Natural killer cell treated with Interleukin-12 subunit alpha and Interleukin-12 subunit beta and Interleukin-15 and Interleukin-18, amount 100 ng/mL, for 72 hours (primary cell): ENCODE results near the gene KLC3. TPM values are rescaled to one million over a fixed set of nuclear protein-coding genes. Genes with fewer than 3 reads are reported as not detected.
"Not testable (repeated sequence)": the region's sequence is repeated elsewhere in the genome, so short reads cannot be mapped to it uniquely, and the experiment has no call there.

Experiments
- ATAC-seq, 2 donors: fragments of 150-1000 bp; cut with Tn5 transposase in 1 of 2; sonication (Bioruptor Pico), chemical (Tn5 transposase) in 1 of 2; 2 replicates each; pipeline ENCODE4 v1.10.0; 2021
- DNase-seq: peaks from one replicate; pipeline ENCODE4 v3.0.0; 2022; ENCODE audit warnings: low spot score
- H3K27ac Mint-ChIP-seq, 2 donors: 1 replicate in 1 of 2; 2 replicates in 1 of 2; pipeline ENCODE4 v1.8.0; 2022; ENCODE audit warnings: mixed read lengths in 2 of 2, mild to moderate bottlenecking in 1 of 2, moderate library complexity in 1 of 2
- H3K27me3 Mint-ChIP-seq, 2 donors: 1 replicate in 1 of 2; 2 replicates in 1 of 2; pipeline ENCODE4 v1.8.0; 2022; ENCODE audit warnings: mixed read lengths in 2 of 2
- H3K36me3 Mint-ChIP-seq: one replicate; pipeline ENCODE4 v1.8.0; 2022; ENCODE audit warnings: mixed read lengths
- H3K4me1 Mint-ChIP-seq, 2 donors: 1 replicate in 1 of 2; 2 replicates in 1 of 2; pipeline ENCODE4 v1.8.0; 2022; ENCODE audit warnings: low read depth in 2 of 2, mixed read lengths in 2 of 2, mild to moderate bottlenecking in 1 of 2
- H3K4me3 Mint-ChIP-seq: one replicate; pipeline ENCODE4 v1.8.0; 2022; ENCODE audit warnings: mixed read lengths
- H3K9me3 Mint-ChIP-seq: 2 replicates; pipeline ENCODE4 v1.8.0; 2022; ENCODE audit warnings: mixed read lengths
- total RNA-seq, 2 donors: library from RNA; stranded (reverse); gene quantifications; one replicate each; pipeline ENCODE4 v1.2.3, GENCODE V29; 2022

Gene KLC3
- total RNA-seq, 2 donors from 2014 or later: not detected

DNA sequence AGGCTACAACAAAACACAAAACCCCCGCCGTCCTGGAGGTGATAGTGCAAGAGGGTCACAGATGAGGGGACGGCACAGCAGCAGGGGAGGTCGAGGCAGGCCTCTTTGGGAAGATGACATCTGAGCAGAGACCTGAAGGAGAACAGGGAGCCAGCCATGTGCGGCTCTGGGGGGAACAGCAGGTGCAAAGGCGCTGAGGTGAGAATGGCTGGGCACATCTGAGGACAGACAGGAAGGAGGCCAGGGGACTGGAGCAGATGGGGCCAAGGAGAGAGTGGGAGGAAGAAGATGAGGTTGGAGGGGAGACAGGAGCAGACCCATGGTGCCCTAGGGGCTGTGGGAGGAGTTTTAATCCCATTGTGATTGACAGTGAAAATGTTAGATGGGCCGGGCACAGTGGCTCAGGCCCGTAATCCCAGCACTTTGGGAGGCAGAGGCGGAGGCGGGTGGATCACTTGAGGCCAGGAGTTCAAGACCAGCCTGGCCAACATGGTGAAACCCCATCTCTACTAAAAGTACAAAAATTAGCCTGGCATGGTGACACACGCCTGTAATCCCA is 16.1 kb upstream of the KLC3 start:
- H3K36me3 Mint-ChIP-seq: no peaks in the 10 kb centered on the region
- H3K4me1 Mint-ChIP-seq: peaks cover 0 to 4% of the 10 kb centered on the region in 2 donors
- H3K27me3 Mint-ChIP-seq: peaks cover 9 to 10% of the 10 kb centered on the region in 2 donors
- no peaks in the 10 kb centered on the region for H3K9me3 Mint-ChIP-seq
- ATAC-seq (no peak), DNase-seq (no peak)
- no peak overlapping the region for H3K4me3 Mint-ChIP-seq
- H3K27ac Mint-ChIP-seq: no peak overlapping the region

DNA sequence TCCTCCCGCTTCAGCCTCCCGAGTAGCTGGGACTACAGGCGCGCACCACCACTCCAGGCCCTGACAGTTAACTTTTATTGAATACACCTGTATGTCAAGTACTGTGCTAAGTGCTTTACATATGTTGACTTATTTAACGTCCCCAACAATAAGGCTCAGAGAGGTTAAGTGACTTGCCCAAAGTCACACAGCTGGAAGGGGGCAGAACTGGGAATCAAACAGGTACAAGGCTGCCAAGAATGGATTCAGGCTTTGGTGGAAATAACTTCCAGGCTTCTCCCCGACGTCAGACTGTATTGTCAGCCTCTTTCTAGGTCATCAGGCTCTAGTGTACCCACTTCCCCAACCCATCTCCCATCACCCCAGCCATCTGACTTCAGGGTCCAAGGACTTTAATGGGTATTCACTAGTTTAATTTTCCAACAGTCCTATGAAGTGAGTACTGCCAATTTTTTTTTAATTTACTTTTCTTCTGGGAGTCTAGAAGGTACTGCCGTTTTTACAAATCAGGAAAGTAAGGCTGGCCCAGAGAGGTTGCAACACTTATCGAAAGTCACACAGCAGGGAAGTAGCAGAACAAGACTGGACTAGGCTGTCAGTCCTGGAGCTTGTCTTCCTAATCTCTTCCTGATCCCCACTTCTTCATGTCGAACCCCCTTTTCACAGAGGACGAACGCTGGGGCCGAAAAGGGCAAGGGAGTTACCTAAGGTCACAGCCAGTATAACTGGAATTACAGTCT is 13.0 kb upstream of the KLC3 start:
- peaks cover 9 to 10% of the 10 kb centered on the region in 2 donors for H3K27me3 Mint-ChIP-seq
- H3K4me1 Mint-ChIP-seq: peaks cover 0 to 4% of the 10 kb centered on the region in 2 donors
- H3K4me3 Mint-ChIP-seq: no peak overlapping the region
- DNase-seq: no peak
- no peak overlapping the region for H3K27ac Mint-ChIP-seq
- ATAC-seq: no peak
- no peaks in the 10 kb centered on the region for H3K9me3 Mint-ChIP-seq
- H3K36me3 Mint-ChIP-seq: no peaks in the 10 kb centered on the region

DNA sequence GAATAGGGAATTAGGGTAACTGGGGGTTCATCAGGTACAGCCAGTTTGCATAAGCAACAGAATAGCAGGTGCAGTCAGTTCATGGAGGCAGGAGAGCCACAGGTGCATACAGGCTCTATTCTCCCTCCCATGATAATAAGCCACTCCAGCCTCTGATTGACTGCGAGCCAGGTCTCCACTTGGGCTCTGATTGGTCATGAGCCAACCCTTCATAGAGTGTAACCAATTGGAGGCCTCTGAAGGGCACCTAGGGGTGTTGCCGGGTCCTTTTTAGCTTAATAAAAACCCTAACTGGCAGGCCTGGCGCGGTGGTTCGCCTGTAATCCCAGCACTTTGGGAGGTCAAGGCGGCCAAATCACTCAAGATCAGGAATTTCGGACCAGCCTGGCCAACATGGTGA is 9.1 kb upstream of the KLC3 start:
- H3K9me3 Mint-ChIP-seq: no peaks in the 10 kb centered on the region
- H3K27ac Mint-ChIP-seq: no peak overlapping the region
- H3K27me3 Mint-ChIP-seq: peaks cover 0 to 3% of the 10 kb centered on the region in 2 donors
- H3K4me1 Mint-ChIP-seq: peaks cover 0 to 1% of the 10 kb centered on the region in 2 donors
- no peaks in the 10 kb centered on the region for H3K36me3 Mint-ChIP-seq
- DNase-seq (no peak), ATAC-seq (no peak)
- no peak overlapping the region for H3K4me3 Mint-ChIP-seq

DNA sequence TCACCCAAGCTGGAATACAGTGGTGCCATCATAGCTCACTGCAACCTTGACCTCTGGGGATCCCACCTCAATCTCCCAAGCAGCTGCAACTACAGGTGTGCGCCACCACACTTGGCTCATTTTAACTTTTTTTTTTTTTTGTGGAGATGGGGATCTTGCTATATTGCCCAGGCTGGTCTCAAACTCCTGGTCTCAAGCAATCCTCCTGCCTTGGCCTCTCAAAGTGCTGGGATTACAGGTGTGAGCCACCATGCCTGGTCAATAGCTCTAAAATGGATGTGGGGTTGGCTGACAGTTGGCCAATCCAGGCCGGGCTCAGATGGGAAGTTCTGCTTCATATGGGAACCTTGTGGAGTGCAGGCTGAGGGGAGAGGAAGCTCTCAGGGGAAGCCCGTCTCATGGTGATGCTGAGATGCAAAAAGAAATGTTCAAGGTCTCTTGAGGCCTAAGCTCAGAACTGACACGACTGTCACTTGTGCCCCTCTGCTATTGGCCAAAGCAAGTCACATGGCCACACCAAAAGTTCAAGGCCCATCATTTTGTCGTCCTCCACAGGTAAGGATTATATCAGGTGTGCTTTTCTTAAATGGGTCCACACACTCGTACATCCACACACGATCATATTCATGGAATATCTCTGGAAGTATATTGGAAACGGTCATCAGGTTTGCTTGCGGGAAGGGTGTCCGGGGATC is 6.8 kb upstream of the KLC3 start:
- H3K4me1 Mint-ChIP-seq: peaks cover 4 to 5% of the 10 kb centered on the region in 2 donors
- no peaks in the 10 kb centered on the region for H3K9me3 Mint-ChIP-seq
- no peak overlapping the region for H3K4me3 Mint-ChIP-seq
- H3K36me3 Mint-ChIP-seq: no peaks in the 10 kb centered on the region
- H3K27me3 Mint-ChIP-seq: peaks cover 0 to 3% of the 10 kb centered on the region in 2 donors
- H3K27ac Mint-ChIP-seq: no peak overlapping the region
- ATAC-seq (no peak), DNase-seq (no peak)

DNA sequence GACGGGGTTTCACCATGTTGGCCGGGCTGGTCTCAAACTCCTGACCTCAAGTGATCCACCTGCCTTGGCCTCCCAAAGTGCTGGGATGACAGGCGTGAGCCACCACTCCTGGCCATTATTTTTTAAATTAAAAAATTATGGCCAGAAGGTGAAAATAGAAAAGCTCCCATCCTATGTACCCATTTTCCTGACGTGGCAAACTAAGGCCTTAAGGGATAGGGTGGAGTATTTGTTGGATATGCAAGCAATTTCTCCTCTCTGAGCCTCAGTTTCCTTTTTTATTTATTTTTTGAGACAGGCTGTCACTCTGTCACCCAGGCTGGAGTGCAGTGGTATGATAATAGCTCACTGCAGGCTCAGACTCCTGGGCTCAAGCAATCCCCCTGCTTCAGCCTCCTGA is 5.7 kb upstream of the KLC3 start:
- H3K4me3 Mint-ChIP-seq, DNase-seq, H3K4me1 Mint-ChIP-seq, H3K9me3 Mint-ChIP-seq, H3K27me3 Mint-ChIP-seq, H3K36me3 Mint-ChIP-seq, H3K27ac Mint-ChIP-seq, ATAC-seq: not testable (repeated sequence)

DNA sequence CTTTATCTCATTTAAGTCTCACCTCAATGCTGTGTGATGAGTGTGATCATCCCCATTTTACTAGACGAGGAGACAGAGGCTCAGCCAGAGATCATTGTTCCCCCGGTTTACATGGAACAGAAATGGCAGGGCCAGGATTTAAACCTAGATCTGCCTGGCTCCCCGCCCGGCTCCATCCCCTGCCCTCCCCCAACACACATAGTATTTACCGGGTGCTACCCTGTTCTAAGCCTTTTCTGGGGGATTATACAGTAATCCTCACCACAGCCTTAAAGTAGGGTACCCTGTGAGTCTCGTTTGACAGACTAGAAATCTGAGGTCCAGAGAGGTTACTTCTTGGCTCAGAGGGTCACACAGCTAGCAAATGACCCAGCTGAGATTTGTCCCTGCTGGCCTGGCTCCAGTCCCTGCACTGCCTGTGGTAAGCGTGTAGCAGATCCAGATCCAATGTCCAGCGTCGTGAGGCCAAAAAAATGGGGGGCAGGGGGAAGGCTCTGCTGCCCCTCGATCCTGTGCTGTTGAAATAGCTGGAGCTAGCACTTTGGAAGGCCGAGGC is 3.8 kb upstream of the KLC3 start:
- ATAC-seq: no peak

DNA sequence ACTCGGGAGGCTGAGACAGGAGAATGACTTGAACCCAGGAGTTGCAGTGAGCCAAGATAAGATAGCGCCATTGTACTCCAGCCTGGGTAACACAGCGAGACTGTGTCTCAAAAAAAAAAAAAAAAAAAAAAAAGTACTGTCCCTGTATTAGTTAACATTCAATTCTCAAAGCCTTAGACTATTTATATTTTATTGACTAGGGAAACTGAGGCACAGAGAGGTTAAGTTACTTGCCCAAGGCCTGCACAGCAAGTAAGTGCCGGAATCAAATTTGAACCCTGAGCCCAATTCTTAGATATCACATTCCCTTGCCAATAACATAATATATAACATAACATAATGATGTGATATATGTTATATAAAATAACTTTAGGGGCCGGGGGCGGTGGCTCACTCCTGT is 921 bp upstream of the KLC3 start:
- no peak overlapping the region for H3K27ac Mint-ChIP-seq
- H3K27me3 Mint-ChIP-seq: peaks cover 8 to 11% of the 10 kb centered on the region in 2 donors
- no peaks in the 10 kb centered on the region for H3K9me3 Mint-ChIP-seq
- ATAC-seq (no peak), DNase-seq (no peak)
- no peaks in the 10 kb centered on the region for H3K36me3 Mint-ChIP-seq
- peaks cover 5 to 7% of the 10 kb centered on the region in 2 donors for H3K4me1 Mint-ChIP-seq
- H3K4me3 Mint-ChIP-seq: peak overlapping the region; percentile 75

More for the DNA sequence above, 3.8 kb upstream of the KLC3 start:
- Mint-ChIP-seq H3K27ac (no peak overlapping the region), H3K27me3 (peaks cover 8 to 11% of the 10 kb centered on the region in 2 donors), H3K4me3 (no peak overlapping the region), H3K36me3 (no peaks in the 10 kb centered on the region), H3K9me3 (no peaks in the 10 kb centered on the region), H3K4me1 (peaks cover 5 to 7% of the 10 kb centered on the region in 2 donors)
- no peak for DNase-seq

DNA sequence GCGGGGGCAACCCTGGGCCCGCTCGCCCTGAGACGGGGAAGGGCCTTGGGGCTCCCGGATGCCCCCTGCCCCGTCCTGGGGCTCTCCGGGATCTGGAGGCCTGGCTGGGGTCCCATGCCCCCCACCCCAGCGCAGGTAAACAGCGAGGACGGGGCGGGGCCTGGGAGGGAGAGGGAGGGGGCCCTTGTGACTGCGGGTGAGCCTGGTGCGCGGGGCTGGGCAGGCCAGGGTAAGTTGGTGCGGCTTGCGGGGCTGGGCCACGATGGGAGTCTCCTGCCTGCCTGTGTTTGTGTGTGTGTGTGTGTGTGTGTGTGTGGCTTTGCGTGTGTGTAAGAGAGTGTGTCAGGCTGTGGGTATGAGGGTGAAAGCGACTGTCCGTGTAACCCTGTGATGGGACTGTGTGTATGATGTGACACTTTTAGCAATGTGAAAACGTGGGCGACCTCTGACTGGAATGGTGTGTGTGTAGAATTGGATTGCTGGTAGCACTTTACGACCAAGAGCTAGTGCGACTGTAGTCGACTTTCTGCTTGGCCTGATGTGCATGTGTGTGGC is 426 bp downstream of the KLC3 start:
- H3K27me3 Mint-ChIP-seq: peaks cover 8 to 15% of the 10 kb centered on the region in 2 donors
- H3K27ac Mint-ChIP-seq: no peak overlapping the region
- H3K4me3 Mint-ChIP-seq: no peak overlapping the region
- H3K36me3 Mint-ChIP-seq: no peaks in the 10 kb centered on the region
- no peaks in the 10 kb centered on the region for H3K9me3 Mint-ChIP-seq
- H3K4me1 Mint-ChIP-seq: peaks cover 5 to 7% of the 10 kb centered on the region in 2 donors
- ATAC-seq (no peak), DNase-seq (no peak)

DNA sequence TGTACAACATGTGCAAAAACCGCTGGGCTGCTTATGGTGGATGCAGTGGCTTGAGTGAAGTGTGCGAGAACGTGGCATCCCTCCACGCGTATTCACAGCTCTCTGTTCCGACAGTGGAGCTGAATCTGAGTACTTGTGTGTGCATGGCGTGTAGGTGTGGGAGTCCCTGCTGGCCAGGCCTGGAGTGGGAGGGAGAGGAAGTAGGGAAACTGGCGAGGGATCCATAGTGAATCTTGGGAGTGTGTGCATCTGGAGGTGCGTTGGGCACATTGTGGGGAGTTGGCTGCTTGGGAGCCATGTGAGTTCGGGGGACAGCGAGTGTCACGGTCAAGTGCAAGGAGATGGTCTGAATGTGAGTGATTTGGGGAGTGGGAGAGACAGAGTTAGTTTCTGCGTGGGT is 2.4 kb downstream of the KLC3 start:
- peaks cover 5 to 7% of the 10 kb centered on the region in 2 donors for H3K4me1 Mint-ChIP-seq
- ATAC-seq (no peak), DNase-seq (no peak)
- no peaks in the 10 kb centered on the region for H3K36me3 Mint-ChIP-seq
- no peak overlapping the region for H3K4me3 Mint-ChIP-seq
- H3K9me3 Mint-ChIP-seq: no peaks in the 10 kb centered on the region
- H3K27me3 Mint-ChIP-seq: peaks cover 8 to 17% of the 10 kb centered on the region in 2 donors
- no peak overlapping the region for H3K27ac Mint-ChIP-seq

DNA sequence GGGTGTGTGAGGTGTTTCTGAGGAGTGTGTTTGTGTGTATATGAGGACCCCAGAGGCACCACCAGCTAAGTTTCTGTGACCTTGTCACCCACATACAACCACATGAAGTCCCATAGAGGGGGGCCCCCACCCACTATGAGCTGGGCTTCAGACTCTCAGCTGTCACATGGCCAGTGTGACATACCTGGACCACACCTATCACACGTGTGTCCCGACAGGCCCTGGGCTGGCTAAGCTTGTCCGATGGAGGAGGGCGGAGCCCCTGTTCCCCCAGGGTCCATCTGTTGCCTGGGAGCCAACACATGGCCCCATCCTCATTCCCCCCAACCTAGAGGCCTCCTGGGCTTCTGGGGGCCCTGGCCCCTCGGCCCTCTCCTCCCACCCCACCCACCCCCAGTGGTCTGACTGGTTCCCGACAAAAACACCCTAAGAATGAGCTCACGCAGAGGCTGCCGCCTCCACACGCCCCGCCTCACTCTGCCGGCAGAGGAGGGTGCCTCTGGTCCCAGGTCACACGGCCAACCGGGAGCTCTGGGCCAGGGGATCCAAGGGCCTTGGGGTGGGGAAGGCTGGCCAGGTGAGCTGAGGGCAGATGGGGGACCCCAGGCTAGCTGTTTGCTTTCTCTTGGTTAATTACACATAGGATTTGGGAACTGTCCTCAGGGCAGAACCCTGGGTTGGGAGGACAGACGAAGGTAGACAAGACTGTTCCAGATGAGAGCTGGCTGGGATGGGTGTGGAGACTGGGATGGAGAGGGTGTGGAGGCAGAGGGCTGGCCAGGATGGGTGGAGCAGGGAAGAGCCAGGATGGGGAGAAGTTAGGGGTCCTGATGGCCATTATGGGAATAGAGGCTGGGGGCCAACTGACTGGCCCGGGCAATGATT is 4.3 kb downstream of the KLC3 start:
- no peak overlapping the region for H3K4me3 Mint-ChIP-seq
- H3K27ac Mint-ChIP-seq: no peak overlapping the region
- H3K9me3 Mint-ChIP-seq: no peaks in the 10 kb centered on the region

DNA sequence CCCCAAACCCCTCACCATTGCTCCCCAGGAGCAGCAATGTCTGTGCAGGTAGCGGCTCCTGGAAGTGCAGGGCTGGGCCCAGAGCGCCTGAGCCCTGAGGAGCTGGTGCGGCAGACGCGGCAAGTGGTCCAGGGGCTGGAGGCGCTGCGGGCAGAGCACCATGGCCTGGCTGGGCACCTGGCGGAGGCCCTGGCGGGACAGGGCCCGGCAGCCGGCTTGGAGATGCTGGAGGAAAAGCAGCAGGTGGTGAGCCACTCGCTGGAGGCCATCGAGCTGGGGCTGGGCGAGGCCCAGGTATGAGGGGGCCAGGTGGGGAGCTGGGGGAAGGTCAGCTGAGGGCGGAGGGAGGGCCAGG is 4.9 kb downstream of the KLC3 start:
- Mint-ChIP-seq H3K4me1 (no peaks in the 10 kb centered on the region), H3K36me3 (no peaks in the 10 kb centered on the region), H3K9me3 (no peaks in the 10 kb centered on the region), H3K4me3 (no peak overlapping the region), H3K27me3 (peaks cover 0 to 6% of the 10 kb centered on the region in 2 donors), H3K27ac (no peak overlapping the region)
- DNase-seq: no peak
- no peak for ATAC-seq

More for the DNA sequence above, 4.3 kb downstream of the KLC3 start:
- Mint-ChIP-seq H3K36me3 (no peaks in the 10 kb centered on the region), H3K27me3 (peaks cover 6 to 10% of the 10 kb centered on the region in 2 donors), H3K4me1 (peaks cover 0 to 3% of the 10 kb centered on the region in 2 donors)
- DNase-seq (no peak), ATAC-seq (no peak)

DNA sequence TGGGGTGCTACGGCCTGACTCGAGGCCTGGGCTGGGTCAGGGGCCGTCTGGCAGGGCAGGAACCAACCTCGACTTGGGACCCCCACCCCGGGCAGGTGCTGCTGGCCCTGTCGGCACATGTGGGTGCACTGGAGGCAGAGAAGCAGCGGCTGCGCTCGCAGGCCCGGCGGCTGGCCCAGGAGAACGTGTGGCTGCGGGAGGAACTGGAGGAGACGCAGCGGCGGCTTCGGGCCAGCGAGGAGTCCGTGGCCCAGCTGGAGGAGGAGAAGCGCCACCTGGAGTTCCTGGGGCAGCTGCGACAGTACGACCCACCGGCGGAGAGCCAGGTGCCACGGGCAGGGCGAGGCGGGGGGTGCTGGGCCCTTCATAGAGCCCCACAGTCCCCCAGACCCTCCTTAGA is 5.9 kb downstream of the KLC3 start:
- Mint-ChIP-seq H3K27me3 (peaks cover 0 to 6% of the 10 kb centered on the region in 2 donors), H3K36me3 (no peaks in the 10 kb centered on the region), H3K27ac (no peak overlapping the region), H3K9me3 (no peaks in the 10 kb centered on the region), H3K4me1 (no peaks in the 10 kb centered on the region), H3K4me3 (no peak overlapping the region)
- ATAC-seq (no peak), DNase-seq (no peak)
